HG03196 (cell line): ENCODE results near the gene TTC9C.
"Not testable (repeated sequence)": the region's sequence is repeated elsewhere in the genome, so short reads cannot be mapped to it uniquely, and the experiment has no call there.

Source experiments
- ATAC-seq: cut with Tn5 transposase; IDR thresholded peaks from one replicate; pipeline ENCODE4 v1.9.1; 2021; ENCODE audit not compliant: unreplicated experiment

TTC9C gene

DNA sequence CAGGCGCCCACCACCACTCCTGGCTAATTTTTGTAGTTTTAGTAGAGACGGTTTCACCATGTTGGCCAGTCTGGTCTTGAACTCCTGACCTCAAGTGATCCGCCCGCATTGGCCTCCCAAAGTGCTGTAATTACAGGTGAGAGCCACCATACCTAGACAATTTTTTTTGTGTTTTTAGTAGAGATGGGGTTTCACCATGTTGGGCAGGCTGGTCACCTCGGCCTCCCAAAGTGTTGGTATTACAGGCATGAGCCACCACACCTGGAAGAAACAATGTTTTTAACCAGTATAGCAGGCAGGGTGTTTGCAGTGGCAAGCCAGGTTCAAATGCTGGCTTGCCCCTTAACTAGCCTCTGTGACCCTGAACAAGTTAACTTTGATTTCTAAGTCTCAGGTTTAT, 21.6 kb downstream of the TTC9C start:
- not testable (repeated sequence) for ATAC-seq

- ATAC-seq: no peak
These were observed 24.0 kb downstream of the TTC9C start for GRCh38 chr11:62752177-62752785.

- peak; percentile 1 for ATAC-seq
These were observed 24.9 kb downstream of the TTC9C start for GRCh38 chr11:62752994-62753735.

- ATAC-seq: peak; percentile 92
These were observed 25.7 kb downstream of the TTC9C start, which contains the start of gene ZBTB3 for GRCh38 chr11:62753736-62754603. ZBTB3 (minus strand) TSS chr11:62754160; CDS start chr11:62753664, 496 bp downstream.

- no peak for ATAC-seq
These were observed 26.9 kb downstream of the TTC9C start for GRCh38 chr11:62755086-62755615.

- ATAC-seq: no peak
These were observed 29.8 kb downstream of the TTC9C start for GRCh38 chr11:62757846-62758788.

DNA sequence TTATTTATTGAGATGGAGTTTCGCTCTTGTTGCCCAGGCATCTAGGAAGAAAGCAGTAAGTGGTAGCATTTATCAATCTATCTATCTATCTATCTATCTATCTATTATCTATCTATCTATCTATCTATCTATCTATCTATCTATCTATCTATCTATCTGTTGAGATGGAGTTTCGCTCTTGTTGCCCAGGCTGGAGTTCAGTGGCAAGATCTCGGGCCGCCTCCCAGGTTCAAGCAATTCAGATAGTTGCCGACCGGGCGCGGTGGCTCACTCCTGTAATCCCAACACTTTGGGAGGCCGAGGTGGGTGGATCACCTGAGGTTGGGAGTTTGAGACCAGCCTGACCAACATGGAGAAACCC, 32.6 kb downstream of the TTC9C start:
- ATAC-seq: not testable (repeated sequence)

DNA sequence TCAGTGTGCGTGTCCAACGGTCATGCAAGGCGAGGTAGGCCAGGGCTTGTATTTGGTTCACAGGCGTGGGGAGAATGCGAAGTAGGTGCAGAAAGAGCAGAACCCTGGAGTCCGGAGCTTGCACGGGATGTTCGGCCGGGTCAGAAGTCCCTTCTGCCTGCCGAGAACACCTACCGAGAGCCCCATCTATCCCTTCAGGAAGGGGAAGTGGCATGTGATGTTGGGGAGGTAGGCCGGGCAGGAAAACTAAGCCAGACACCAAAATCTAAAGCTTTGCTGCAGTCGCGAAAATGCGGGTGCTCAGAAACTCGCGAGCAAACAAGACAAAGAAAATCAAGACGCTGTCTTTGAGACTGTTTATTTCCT, 42.5 kb downstream of the TTC9C start:
- peak; percentile 6 for ATAC-seq

DNA sequence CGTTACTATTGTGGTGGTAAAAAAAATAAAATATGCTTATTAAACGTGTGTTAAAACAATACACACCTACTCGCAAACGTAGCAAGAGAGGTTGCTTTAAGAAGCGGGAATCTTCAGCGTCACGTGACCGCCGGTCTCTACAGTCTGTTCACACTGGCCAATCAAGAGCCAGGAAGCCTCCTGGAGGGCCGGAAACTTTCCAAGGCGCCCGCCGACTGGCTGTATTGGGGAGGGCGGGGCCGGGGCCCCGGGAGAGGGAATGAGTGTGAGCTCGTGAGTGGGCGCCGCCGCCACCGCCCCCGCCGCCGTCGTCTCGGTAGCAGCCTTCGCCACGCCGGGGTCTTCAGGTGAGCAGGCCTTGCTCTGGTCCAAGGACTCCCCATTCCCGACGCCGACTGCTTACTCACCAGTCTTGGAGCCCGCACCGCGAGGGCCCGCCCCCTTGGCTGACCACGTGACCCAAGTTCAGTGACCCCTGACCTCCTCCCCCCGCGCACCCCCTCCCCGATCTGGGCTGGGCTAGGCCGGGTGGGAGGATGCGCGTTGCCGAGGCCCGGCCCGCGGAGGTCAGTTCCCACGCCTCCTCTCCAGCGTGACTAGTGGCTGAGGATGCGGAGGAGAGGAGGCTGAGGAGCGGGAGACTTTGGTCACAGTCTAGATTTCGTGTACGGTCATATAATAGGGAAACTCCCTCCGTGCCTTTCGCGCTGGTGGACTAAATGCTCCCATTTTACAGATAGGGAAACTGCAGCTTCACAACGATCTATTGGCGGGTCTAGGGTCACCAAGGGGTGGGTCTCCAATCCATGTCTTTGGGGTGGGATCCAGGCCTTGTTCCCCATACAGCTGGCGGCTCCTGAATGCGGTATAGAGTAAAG, 43.1 kb downstream of the TTC9C start, which contains the start of gene TAF6L:
TSS of gene TAF6L (plus strand) at position 253 of the 878 bp plus-strand sequence. CDS start 4,388 bp downstream, outside the sequence.
- peak; percentile 70 for ATAC-seq

GRCh38 chr11:62774407-62774806, 46.1 kb downstream of the TTC9C start:
- no peak for ATAC-seq

GRCh38 chr11:62775646-62776045, 47.4 kb downstream of the TTC9C start:
- ATAC-seq: no peak

DNA sequence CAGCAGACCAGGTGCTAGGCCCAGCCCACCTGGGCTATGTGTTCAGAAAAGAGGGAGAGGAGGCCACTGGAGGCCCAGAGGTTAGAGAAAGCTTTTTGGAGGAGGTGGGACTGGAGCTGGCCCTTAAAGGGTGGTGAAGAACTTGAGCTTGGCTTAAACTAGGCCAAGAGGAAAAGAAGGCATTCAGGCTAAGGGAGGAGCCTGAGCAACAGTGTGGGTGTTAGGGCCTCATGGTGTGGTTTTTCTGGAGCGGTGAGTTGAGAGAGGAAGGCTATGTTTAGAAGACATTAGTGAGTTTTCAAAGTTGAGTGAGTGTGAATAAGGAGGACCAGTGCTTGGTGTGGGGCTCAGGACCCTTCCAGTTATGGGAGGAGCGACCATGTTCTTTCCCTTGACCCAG, 49.1 kb downstream of the TTC9C start:
- ATAC-seq: no peak

DNA sequence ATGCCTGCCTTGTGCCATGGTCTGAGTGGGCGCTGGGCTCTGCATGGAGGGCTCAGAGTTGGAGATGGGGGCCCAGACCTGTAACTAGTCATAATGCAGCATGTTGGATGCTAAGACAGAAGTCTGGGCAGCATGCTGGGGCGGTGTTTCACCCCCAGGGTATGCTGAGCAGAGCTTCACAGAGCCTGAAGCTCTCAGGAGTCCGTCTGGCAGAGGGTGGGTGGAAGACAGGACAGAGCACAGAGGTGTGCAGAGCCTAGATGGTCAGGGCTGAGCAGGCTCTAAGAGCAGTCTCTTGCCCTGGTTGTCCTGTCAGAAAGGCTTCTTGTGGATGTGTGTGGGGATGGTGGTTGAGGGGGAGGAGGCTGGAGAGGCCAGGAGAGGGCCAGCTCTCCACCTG, 50.2 kb downstream of the TTC9C start:
- ATAC-seq: no peak

GRCh38 chr11:62782753-62783152, 54.5 kb downstream of the TTC9C start:
- no peak for ATAC-seq

GRCh38 chr11:62786318-62787004, 58.2 kb downstream of the TTC9C start:
- ATAC-seq: peak; percentile 55

GRCh38 chr11:62787005-62787759, 58.9 kb downstream of the TTC9C start, which contains the start of gene TMEM179B:
TMEM179B (plus strand) TSS chr11:62787402; CDS start chr11:62787432, 30 bp downstream.
- peak; percentile 66 for ATAC-seq
